ENCODE measurements around the gene BST1. TPM values are rescaled to one million over a fixed set of nuclear protein-coding genes. Genes with fewer than 3 reads are reported as not detected.

BST1 gene
- total and polyA plus RNA-seq, 2 of the 8 experiments (the other 6 are each of a cell fraction or from before 2014, with no cell fraction given), result 0.52 to 0.54 TPM

DNA sequence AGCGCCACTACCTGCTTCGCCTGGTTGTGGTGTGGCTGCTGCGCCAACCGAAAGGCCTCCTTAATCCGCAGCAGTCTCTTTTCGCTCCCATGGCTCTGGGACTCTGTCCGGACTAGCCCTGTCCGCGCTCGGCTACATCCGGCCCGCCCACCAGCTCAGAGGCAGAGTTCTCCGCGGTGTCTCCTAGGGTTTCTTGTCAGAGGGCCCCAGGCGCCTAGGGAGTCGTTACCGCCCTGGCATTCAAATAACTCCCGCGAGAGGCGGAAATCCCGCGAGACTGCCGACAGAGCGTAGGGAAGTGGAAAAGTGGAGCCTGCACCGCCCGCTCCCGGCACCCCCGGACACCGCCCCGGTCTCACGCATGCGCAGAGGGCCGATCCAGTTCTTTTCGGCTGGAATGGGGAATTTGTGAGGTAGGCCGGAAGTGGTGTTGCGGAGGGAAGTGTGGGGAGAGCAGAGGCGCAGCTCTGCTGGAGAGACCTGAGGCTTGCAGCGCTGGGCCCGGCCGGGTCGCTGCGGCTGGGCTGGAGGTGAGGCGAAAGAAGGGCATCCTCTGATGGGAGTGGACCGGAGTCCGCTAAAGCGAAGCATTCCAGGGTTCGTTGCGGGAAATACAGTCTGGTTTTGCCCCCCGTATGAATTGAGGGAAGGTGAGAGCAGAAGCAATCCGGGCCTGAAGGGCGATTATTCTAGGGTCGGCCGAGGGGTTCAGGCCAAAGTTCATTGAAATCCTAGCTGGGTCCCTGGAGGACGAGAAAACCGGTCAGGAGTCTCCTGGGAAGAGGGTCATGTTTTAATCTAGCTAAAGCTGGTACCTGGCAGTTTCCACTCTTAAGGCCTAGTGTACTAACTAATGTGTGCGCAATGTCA lies 21.3 kb upstream of the BST1 start, which contains the start of gene FAM200B:
Gene FAM200B, plus strand, starts transcription at position 456 of the 870 bp plus-strand sequence. CDS start 5,151 bp downstream, outside the sequence.
- Histone ChIP-seq H4K5ac (ENCODE audit: insufficient read length, low read depth, low read length) (peak within 1 kb of the TSS; percentile 91), H3K36me3 (ENCODE audit: control insufficient read depth in 2 of 4, insufficient read depth in 4 of 4, low read length in 3 of 4) (peaks cover 2 to 5% (median 3%) of the 10 kb centered on the region in 4 experiments; a peak in 4 of 8 replicates), H2BK15ac (ENCODE audit: low read length) (no peak within 1 kb of the TSS), H4K8ac (ENCODE audit: extremely low read depth, insufficient read depth, low read length) (peak within 1 kb of the TSS; percentile 97; the same call in 1 of the 2 replicates), H3K4me2 (ENCODE audit: insufficient read depth in 1 of 2, low read depth in 2 of 2, low read length in 2 of 2) (peak within 1 kb of the TSS; percentile 79 to 98), H3K18ac (ENCODE audit: extremely low read depth, low read length) (peak within 1 kb of the TSS; percentile 91), H3K56ac (replicated peaks; ENCODE audit: insufficient read length, low read depth, low read length) (peak within 1 kb of the TSS; percentile 94), H2AFZ (ENCODE audit: low read length) (0 out of 2 replicates have a peak within 1 kb of the TSS, but pooled peaks have one; percentile 73), H3K4ac (replicated peaks; ENCODE audit: insufficient read length, low read depth, low read length) (peak within 1 kb of the TSS; percentile 22), H2BK20ac (ENCODE audit: low read length) (no peak within 1 kb of the TSS), H3K27me3 (replicated peaks in 1 of 4; ENCODE audit: control insufficient read depth in 3 of 4, extremely low read depth in 1 of 4, insufficient read depth in 3 of 4, low read length in 3 of 4) (no peaks in the 10 kb centered on the region), H4K20me1 (replicated peaks in 1 of 2; ENCODE audit: control insufficient read depth in 1 of 2, insufficient read depth in 2 of 2, low read length in 2 of 2) (peaks cover 0 to 3% of the 10 kb centered on the region in 2 experiments), H3K23ac (ENCODE audit: insufficient read length) (no peak within 1 kb of the TSS), H3K4me1 (replicated peaks in 1 of 4; ENCODE audit: control insufficient read depth in 3 of 4, insufficient read depth in 4 of 4, low read length in 3 of 4) (peaks cover 2 to 15% (median 12%) of the 10 kb centered on the region in 4 experiments; a peak in 4 of 7 replicates), H2BK5ac (ENCODE audit: low read depth, low read length) (peak within 1 kb of the TSS; percentile 89), H3K4me3 (ENCODE audit: extremely low read depth in 1 of 4, insufficient read depth in 2 of 4, low read depth in 3 of 4, low read length in 4 of 4) (peak within 1 kb of the TSS; percentile 86 to 97 (median 91)), H3K79me2 (ENCODE audit: control insufficient read depth in 1 of 2, insufficient read depth in 2 of 2, low read length in 2 of 2) (peaks cover 3 to 69% of the 10 kb centered on the region in 2 experiments; a peak in 3 of 4 replicates), H3K9ac (replicated peaks in 1 of 4; ENCODE audit: extremely low read depth in 1 of 4, low read depth in 3 of 4, low read length in 3 of 4) (peak within 1 kb of the TSS; percentile 78 to 97 (median 94)), H2AK5ac (ENCODE audit: low read depth, low read length) (no peak within 1 kb of the TSS), H3K9me3 (ENCODE audit: insufficient read depth in 2 of 2, low read depth in 1 of 2, low read length in 1 of 2) (no peaks in the 10 kb centered on the region), H3K23me2 (ENCODE audit: low read depth, low read length) (peaks cover 3% of the 10 kb centered on the region), H2BK12ac (ENCODE audit: low read depth, low read length) (no peak within 1 kb of the TSS), H4K91ac (replicated peaks; ENCODE audit: insufficient read length, low read length) (peak within 1 kb of the TSS; percentile 70), H3K14ac (ENCODE audit: insufficient read length) (no peak within 1 kb of the TSS), H3K79me1 (ENCODE audit: low read depth, low read length) (no peaks in the 10 kb centered on the region; the same call in 1 of the 2 replicates), H3K27ac (ENCODE audit: low read depth, low read length) (peak within 1 kb of the TSS; percentile 91), H2BK120ac (replicated peaks; ENCODE audit: low read depth, low read length) (no peak within 1 kb of the TSS)
- DNase-seq (ENCODE audit: low read depth in 1 of 2, low spot score in 2 of 2) (peak; percentile 99 to 100), FAIRE-seq (no peak)
- POLR2A ChIA-PET (ENCODE audit: partially characterized antibody), result interaction anchor here (1.0 to 4.0 kb wide), 12 partner anchors 10 to 76 kb away, joined by 3 to 64 read pairs (median 6); partner anchors contain the start of genes BST1 and FBXL5
- 1% methylated on average over 56 of the region's 56 CpGs; no CpG with 5 or more reads in 1 of the 2 experiments for WGBS, 2 experiments (ENCODE audit: extremely low coverage in 1 of 2, insufficient coverage in 1 of 2, insufficient read length in 1 of 2, insufficient replicate concordance in 2 of 2, low coverage in 1 of 2, low lambda C conversion rate in 2 of 2, missing lambda C conversion rate in 1 of 2)
- CTCF ChIA-PET (ENCODE audit: partially characterized antibody), result interaction anchor here (0.6 to 1.6 kb wide), 7 partner anchors 12 to 50 kb away, joined by 3 to 6 read pairs (median 3); no protein-coding TSS in a partner anchor
- TF ChIP-seq NANOG (IDR thresholded peaks at IDR 0.05; ENCODE audit: insufficient read depth, low read depth, low read length, poor library complexity, severe bottlenecking), result no peak
- TF ChIP-seq EP300 (IDR thresholded peaks at IDR 0.05; ENCODE audit: borderline replicate concordance in 1 of 2, low read depth in 2 of 2, low read length in 2 of 2), result no peak
- no peak for TF ChIP-seq ZNF274 (IDR thresholded peaks at IDR 0.05; ENCODE audit: borderline replicate concordance, extremely low read depth, low read length)
- TF ChIP-seq HDAC6 (IDR thresholded peaks at IDR 0.05; ENCODE audit: low read depth, low read length), result no peak
- no peak for TF ChIP-seq JUND (IDR thresholded peaks at IDR 0.05; ENCODE audit: low read length)
- TF ChIP-seq FOSL1 (IDR thresholded peaks at IDR 0.05; ENCODE audit: insufficient read depth, low read depth, low read length), result no peak
